HG02571 (cell line): ENCODE measurements around the gene UTP4.
"Not testable (repeated sequence)": the region's sequence is repeated elsewhere in the genome, so short reads cannot be mapped to it uniquely, and the experiment has no call there.

ENCODE experiments used
- ATAC-seq: cut with Tn5 transposase; IDR thresholded peaks from one replicate; pipeline ENCODE4 v1.9.1; 2021; ENCODE audit warnings: mild to moderate bottlenecking, moderate library complexity; ENCODE audit not compliant: unreplicated experiment

Gene UTP4

DNA sequence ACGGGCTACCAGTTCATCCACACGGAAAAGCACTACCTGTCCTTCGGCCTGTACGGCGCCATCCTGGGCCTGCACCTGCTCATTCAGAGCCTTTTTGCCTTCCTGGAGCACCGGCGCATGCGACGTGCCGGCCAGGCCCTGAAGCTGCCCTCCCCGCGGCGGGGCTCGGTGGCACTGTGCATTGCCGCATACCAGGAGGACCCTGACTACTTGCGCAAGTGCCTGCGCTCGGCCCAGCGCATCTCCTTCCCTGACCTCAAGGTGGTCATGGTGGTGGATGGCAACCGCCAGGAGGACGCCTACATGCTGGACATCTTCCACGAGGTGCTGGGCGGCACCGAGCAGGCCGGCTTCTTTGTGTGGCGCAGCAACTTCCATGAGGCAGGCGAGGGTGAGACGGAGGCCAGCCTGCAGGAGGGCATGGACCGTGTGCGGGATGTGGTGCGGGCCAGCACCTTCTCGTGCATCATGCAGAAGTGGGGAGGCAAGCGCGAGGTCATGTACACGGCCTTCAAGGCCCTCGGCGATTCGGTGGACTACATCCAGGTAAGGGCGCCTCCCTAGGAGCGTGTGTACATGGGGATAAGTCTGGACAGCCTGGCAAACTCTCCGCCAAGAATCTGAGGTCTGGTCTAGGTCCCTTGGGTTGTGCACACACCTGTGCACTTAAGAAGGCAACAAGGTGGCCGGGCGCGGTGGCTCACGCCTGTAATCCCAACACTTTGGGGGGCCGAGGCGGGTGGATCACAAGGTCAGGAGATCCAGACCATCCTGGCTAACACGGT is 22.8 kb upstream of the UTP4 start:
- ATAC-seq: no peak

DNA sequence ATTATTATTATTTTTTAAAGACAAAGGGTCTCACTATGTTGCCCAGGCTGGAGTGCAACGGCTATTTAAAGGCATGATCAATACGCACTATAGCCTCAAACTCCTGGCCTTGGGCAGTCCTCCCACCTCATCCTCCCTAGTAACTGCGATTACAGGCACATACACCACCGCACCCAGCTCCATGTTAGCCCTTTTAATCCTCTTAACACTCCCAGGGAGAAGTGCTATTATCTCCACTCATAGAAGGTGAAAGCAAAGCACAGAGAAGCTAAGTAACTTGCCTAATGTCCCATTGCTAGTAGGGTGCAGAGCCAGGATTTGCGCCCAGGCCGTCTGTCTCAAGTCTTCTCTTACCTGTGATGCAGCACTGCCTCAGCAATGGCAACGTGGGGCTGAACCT is 22.0 kb upstream of the UTP4 start:
- no peak for ATAC-seq

- no peak for ATAC-seq
Observed at GRCh38 chr16:69111216-69111875, 21.1 kb upstream of the UTP4 start.

DNA sequence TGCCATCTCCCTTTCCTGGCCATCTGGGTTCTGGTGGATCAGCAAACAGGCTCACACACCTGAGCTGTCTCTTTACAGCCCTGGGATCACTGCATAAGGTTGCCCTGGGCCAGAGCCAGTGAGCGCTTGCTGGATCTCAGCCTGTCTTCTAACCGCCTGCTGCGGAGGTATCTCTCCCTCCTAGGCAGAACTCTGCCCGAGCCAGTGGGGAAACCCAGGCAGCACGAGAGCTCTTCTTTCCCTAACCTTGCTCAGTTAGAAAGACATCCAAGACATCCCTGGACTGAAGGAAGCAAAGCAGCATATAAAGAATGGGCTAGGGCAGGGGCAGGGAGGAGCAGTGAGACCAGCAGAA is 20.6 kb upstream of the UTP4 start:
- ATAC-seq: no peak

DNA sequence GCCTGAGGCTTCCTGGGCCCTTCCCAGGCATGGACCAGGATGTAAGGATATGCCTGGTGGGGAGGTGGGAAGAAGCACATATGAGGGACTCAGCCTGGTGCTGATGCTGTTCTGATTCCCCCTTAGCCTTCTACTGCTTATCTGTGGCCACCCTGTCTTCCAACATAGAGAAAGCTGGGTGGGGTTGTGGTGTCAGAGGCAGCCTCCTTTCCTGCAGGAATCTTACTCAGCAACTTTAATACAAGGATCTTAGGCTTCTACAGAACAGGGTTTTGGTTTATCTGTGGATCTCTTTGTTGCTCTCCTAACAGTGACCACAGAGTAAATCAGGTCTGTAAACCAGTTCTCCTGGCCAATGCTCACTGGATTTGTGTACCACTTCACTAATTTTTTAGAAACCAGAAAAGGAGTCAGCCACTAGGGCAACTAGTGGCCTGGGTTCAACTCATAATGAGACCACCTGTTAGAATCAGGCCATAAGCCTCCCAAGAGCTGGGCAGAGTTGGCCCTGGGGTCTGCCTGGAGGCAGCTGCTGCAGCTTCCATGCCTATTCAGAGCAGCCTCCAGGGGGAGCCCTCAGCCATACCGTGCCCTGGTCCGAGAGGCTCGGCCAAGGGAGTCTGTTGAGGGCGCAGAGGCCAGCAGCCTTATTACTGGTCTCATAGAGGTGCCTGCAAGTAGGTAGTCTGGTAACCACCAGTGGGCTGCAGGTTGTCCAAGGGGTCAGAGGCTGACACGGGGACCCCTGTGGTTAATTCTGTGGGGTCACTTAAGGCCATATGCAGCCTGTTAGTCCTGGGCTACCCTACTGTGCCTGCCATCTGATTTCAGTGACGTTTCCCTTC is 19.9 kb upstream of the UTP4 start:
- ATAC-seq: no peak

- no peak for ATAC-seq
Observed at GRCh38 chr16:69113216-69113615, 19.2 kb upstream of the UTP4 start.

DNA sequence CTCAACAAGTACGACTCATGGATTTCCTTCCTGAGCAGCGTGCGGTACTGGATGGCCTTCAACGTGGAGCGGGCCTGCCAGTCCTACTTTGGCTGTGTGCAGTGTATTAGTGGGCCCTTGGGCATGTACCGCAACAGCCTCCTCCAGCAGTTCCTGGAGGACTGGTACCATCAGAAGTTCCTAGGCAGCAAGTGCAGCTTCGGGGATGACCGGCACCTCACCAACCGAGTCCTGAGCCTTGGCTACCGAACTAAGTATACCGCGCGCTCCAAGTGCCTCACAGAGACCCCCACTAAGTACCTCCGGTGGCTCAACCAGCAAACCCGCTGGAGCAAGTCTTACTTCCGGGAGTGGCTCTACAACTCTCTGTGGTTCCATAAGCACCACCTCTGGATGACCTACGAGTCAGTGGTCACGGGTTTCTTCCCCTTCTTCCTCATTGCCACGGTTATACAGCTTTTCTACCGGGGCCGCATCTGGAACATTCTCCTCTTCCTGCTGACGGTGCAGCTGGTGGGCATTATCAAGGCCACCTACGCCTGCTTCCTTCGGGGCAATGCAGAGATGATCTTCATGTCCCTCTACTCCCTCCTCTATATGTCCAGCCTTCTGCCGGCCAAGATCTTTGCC is 18.0 kb upstream of the UTP4 start:
- ATAC-seq: no peak

DNA sequence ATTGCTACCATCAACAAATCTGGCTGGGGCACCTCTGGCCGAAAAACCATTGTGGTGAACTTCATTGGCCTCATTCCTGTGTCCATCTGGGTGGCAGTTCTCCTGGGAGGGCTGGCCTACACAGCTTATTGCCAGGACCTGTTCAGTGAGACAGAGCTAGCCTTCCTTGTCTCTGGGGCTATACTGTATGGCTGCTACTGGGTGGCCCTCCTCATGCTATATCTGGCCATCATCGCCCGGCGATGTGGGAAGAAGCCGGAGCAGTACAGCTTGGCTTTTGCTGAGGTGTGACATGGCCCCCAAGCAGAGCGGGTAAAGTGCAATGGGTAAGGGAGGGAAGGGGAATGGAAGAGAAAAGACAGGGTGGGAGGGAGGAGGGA is 17.5 kb upstream of the UTP4 start:
- no peak for ATAC-seq

- ATAC-seq: no peak
Observed at GRCh38 chr16:69115361-69115760, 17.1 kb upstream of the UTP4 start.

DNA sequence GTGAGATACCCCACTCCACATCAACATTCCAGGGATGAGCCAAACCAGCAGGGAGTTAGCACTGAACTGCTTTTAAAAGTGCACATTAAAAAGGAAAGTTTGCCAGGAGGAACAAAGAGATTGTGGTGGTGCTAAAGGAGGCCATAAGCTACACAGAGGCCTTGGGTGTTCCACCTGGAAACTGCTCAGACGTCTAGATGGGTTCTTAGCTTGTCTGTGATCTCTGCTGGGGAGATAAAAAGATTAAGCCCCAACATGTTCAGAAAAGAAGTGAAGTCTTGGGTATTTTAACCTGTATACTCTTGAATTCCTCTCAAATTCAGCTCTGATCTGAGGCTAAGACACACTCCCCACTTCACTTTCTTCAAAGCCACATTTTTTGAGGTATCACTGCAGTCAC is 16.6 kb upstream of the UTP4 start:
- ATAC-seq: no peak

- ATAC-seq: no peak
Observed at GRCh38 chr16:69116256-69116875, 16.1 kb upstream of the UTP4 start.

- no peak for ATAC-seq
Observed at GRCh38 chr16:69116906-69117305, 15.5 kb upstream of the UTP4 start.

GRCh38 chr16:69118468-69118867 is 14.0 kb upstream of the UTP4 start:
- ATAC-seq: no peak

GRCh38 chr16:69118994-69119393 is 13.5 kb upstream of the UTP4 start:
- no peak for ATAC-seq

- no peak for ATAC-seq
Observed at GRCh38 chr16:69119536-69119935, 12.9 kb upstream of the UTP4 start.

- no peak for ATAC-seq
Observed at GRCh38 chr16:69120096-69120664, 12.3 kb upstream of the UTP4 start.

- no peak for ATAC-seq
Observed at GRCh38 chr16:69123910-69124309, 8.5 kb upstream of the UTP4 start.

- not testable (repeated sequence) for ATAC-seq
Observed at GRCh38 chr16:69124406-69124805, 8.0 kb upstream of the UTP4 start.

DNA sequence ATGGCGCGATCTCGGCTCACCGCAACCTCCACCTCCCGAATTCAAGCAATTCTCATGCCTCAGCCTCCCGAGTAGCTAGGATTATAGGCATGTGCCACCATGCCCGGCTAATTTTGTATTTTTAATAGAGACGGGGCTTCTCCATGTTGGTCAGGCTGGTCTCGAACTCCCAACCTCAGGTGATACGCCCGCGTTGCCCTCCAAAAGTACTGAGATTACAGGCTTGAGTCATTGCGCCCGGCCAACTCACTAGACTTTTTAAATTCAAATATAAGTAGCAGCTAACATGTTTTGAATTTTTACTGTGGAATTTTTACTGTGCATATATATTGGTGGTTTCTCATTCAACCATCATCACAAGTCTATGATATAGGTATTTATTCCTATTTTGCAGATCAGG is 7.5 kb upstream of the UTP4 start:
- ATAC-seq: not testable (repeated sequence)

GRCh38 chr16:69126221-69126620 is 6.2 kb upstream of the UTP4 start:
- no peak for ATAC-seq

GRCh38 chr16:69126801-69127200 is 5.6 kb upstream of the UTP4 start:
- ATAC-seq: not testable (repeated sequence)
